NCI-H82 (cell line): ENCODE data around the gene PMM1.

Experiments used
- DNase-seq: peaks from one replicate; lab custom pipeline; 2025; lab: John Stamatoyannopoulos, UW

The PMM1 gene

DNA sequence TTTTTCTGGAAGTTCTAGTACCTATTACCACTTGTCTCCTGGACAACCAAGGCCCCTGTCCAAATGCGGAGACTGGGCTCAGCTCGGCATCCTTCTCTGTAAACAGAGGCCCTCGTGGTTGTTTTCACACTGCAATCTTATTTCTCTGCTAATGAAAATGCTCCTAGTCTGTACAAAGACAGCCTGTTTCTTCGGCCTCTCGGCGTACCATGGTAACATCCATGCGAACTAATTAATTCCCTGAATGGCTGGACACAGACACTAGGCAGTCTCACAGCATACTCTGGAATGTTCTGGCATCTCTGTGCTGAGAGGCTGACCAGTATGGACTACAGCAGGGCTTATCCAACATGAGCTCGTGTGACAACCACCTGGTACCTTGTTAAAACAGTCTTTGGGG, 51.1 kb downstream of the PMM1 start:
- no peak for DNase-seq

- DNase-seq = no peak
Measured at GRCh38 chr22:41537203-41537602, 52.4 kb downstream of the PMM1 start.

GRCh38 chr22:41535244-41535643, 54.4 kb downstream of the PMM1 start:
- peak; percentile 52 for DNase-seq

DNA sequence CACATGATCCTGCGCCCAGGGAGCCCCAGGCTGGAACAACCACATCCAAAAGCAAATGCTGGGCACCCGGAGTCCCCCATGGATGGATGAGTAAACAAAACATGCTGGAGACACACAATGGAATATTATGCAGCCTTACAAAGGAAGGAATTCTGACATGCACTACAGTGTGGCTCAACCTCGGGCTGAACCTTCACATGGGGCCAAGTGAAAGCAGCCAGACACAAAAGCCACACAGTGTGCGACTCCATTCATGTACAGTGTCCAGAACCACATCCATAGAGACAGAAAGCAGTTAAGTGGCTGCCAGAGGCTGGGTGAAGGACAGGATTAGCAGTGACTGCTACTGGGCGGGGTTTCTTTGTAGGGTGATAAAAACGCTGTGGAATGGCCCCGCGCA, 55.4 kb downstream of the PMM1 start:
- no peak for DNase-seq

GRCh38 chr22:41532908-41533825, 56.5 kb downstream of the PMM1 start:
- peak; percentile 73 for DNase-seq

- DNase-seq = no peak
Measured at GRCh38 chr22:41531715-41532477, 57.7 kb downstream of the PMM1 start.

DNA sequence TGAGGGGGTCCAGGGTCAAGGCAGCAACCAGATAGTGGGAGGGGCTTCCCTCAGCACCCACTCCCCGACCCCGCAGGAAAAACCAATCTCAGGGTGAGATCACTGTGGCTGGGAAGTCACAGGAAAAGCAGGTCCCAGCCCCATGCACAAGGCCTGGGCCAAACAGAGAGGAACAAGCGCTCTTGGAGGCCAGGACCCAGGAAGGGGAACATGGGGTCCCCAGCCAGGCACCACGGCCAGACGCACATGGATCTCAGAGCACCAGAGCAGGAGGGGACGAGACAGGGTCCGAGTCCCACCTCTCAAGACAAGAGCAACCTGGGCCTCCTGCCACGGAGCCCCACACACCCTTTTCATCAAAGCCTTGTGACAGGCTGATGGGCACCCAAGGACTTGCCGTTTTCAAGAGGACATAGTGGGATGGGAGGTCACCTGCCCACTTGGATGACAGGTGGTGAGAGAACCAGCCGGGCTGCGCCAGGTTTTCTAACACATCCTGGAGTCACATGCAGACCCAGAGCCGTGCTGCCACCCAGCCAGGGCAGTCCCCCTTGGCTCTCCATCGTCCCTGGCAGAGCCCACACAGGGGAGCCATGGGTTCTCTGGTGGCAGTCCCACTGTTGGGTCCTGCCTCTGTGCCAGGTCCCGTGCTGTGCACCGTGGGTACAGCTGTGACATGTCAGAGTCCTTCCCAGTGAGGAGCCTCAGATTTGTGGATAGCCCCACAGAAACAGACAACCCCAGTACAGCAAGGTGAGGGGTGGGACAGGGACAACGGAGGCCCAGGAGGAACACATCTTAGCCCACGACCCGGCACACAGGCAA, 58.5 kb downstream of the PMM1 start:
- DNase-seq = no peak

DNA sequence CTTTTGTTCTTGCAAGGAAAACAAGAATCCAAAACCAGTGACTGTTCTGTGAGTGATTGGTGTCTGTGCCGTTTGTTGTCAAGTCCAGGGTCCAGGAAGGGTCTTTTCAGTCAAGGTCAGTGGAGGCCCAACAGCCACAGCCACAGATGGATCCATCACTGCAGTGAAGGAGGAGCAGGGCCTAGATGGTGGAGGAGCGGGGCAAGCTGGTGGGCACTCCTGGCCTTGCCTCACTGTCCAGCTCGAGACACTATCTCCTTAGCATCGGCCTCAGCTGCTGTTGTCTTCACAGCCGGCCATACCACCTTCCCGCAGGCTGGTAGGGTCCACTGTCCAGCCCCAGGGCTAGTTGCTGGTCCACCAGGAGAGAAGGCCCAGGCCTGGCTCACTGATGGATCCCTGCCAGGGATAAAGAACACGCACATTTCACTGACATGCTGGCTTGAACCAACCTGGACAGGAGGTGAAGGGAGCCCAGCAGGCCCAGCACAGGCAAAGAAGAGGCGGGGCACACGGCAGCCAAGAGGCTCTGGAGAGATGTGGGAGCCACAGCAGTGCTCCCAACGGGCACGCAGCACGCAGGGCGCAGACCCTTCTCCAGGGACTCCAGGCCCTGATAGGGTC, 60.6 kb downstream of the PMM1 start:
- no peak for DNase-seq

GRCh38 chr22:41528132-41528766, 61.4 kb downstream of the PMM1 start:
- DNase-seq = no peak
